ENCODE measurements around the gene ACER1. TPM values are rescaled to one million over a fixed set of nuclear protein-coding genes. Genes with fewer than 3 reads are reported as not detected.

The ACER1 gene
- polyA plus RNA-seq, 1 of the 3 experiments (the other 2 are of a cell fraction) = not detected

DNA sequence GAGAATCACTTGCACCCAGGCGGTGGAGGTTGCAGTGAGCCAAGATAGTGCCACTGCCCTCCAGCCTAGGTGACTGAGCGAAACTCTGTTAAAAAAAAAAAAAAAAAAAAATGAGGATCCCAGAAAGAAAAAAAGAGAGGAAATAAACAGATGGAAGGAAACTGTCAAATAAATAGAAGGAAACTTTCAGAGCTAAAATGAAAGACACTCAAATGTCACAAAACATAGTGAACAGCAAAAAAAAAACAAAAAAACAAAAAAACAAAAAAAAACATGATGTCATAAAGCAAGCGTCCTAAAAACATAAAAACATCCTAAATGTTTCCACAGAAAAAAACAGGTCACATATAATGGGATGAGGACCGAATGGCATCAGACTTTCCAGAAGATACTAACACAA lies 68.6 kb downstream of the ACER1 start (continued):
- TF ChIP-seq REST (IDR thresholded peaks at IDR 0.05; ENCODE audit: low read depth, low read length) = no peak
- no peak for TF ChIP-seq FOSL2 (IDR thresholded peaks at IDR 0.05; ENCODE audit: borderline replicate concordance, low read depth)
- TF ChIP-seq TEAD4 (IDR thresholded peaks at IDR 0.05; ENCODE audit: borderline replicate concordance, insufficient read depth) = no peak
- TF ChIP-seq EP300 (IDR thresholded peaks at IDR 0.05; ENCODE audit: borderline replicate concordance in 1 of 2, low read depth in 1 of 2, low read length in 1 of 2) = no peak
- TF ChIP-seq YY1 (IDR thresholded peaks at IDR 0.05; ENCODE audit: low read depth) = no peak

GRCh38 chr19:6263735-6264444 lies 69.5 kb downstream of the ACER1 start:
- TF ChIP-seq FOXJ3 (CRISPR knock-in tag; IDR thresholded peaks at IDR 0.05) = no peak
- TF ChIP-seq PBX3 (IDR thresholded peaks at IDR 0.05) = no peak
- TF ChIP-seq TAF1 (IDR thresholded peaks at IDR 0.05; ENCODE audit: borderline replicate concordance, low read depth, low read length) = no peak
- no peak for TF ChIP-seq SMC3 (IDR thresholded peaks at IDR 0.05; ENCODE audit: low read depth, low read length)
- WGBS (ENCODE audit: low lambda C conversion rate) = 67% methylated on average over 18 of the region's 18 CpGs
- H3K4me1 ChIP-seq (ENCODE audit: control insufficient read depth in 1 of 2, insufficient read depth in 2 of 2, low read depth in 1 of 2, low read length in 1 of 2) = peaks cover 4 to 7% of the 10 kb centered on the region in 2 experiments; a peak in 2 of 4 replicates
- no peak for DNase-seq
- H3K9ac ChIP-seq = no peak overlapping the region
- no peaks in the 10 kb centered on the region for H3K9me2 ChIP-seq
- H3K4me3 ChIP-seq (ENCODE audit: low read depth in 2 of 2, low read length in 1 of 2) = no peak overlapping the region
- H4K20me1 ChIP-seq (ENCODE audit: insufficient read depth) = peaks cover 21% of the 10 kb centered on the region; the same call in 1 of the 2 replicates
- no peaks in the 10 kb centered on the region for H3K9me3 ChIP-seq
- CTCF ChIA-PET = interaction anchor here (0.8 kb wide), 1 partner anchor 46 kb away, joined by 3 read pairs; no protein-coding TSS in a partner anchor
- H3F3A ChIP-seq (replicated peaks; ENCODE audit: insufficient read depth) = no peaks in the 10 kb centered on the region
- peaks cover 14 to 31% of the 10 kb centered on the region in 2 experiments for H3K36me3 ChIP-seq (replicated peaks in 1 of 2; ENCODE audit: control insufficient read depth in 1 of 2, insufficient read depth in 2 of 2, low read length in 1 of 2)
- H3K27me3 ChIP-seq (ENCODE audit: insufficient read depth) = no peaks in the 10 kb centered on the region
- POLR2A ChIA-PET = no interaction called here
- H3K27ac ChIP-seq (ENCODE audit: low read depth in 2 of 2, low read length in 1 of 2) = peak overlapping the region in 1 of 2 experiments; percentile 39; a peak in 2 of 4 replicates
- no peak overlapping the region for H2AFZ ChIP-seq (ENCODE audit: low read depth)
- peaks cover 69% of the 10 kb centered on the region for H3K79me2 ChIP-seq (ENCODE audit: insufficient read depth)
- no peak overlapping the region for H3K4me2 ChIP-seq

Data from SK-N-SH (cell line).